ENCODE measurements around the gene PLK3.

PLK3 gene

GRCh38 chr1:44784094-44785028 is 15.8 kb upstream of the PLK3 start:
- FAIRE-seq (no peak), DNase-seq (ENCODE audit: insufficient read length, low spot score) (no peak)
- no peak for TF ChIP-seq CTCF (IDR thresholded peaks at IDR 0.05; ENCODE audit: insufficient read depth, missing control alignments)

- FAIRE-seq = no peak
- TF ChIP-seq CTCF (IDR thresholded peaks at IDR 0.05; ENCODE audit: insufficient read depth, missing control alignments) = no peak
- no peak for DNase-seq (ENCODE audit: insufficient read length, low spot score)
Measured at GRCh38 chr1:44785029-44785380, 15.2 kb upstream of the PLK3 start.

GRCh38 chr1:44785501-44786137 is 14.6 kb upstream of the PLK3 start:
- FAIRE-seq (no peak), DNase-seq (ENCODE audit: insufficient read length, low spot score) (no peak)
- TF ChIP-seq CTCF (IDR thresholded peaks at IDR 0.05; ENCODE audit: insufficient read depth, missing control alignments) = no peak

GRCh38 chr1:44786138-44786840 is 13.9 kb upstream of the PLK3 start:
- DNase-seq (ENCODE audit: insufficient read length, low spot score) (no peak), FAIRE-seq (no peak)
- peak; percentile 70 for TF ChIP-seq CTCF (IDR thresholded peaks at IDR 0.05; ENCODE audit: insufficient read depth, missing control alignments)

- no peak for DNase-seq (ENCODE audit: insufficient read length, low spot score)
- FAIRE-seq = no peak
Measured at GRCh38 chr1:44786841-44787426, 13.2 kb upstream of the PLK3 start.

GRCh38 chr1:44787506-44787905 is 12.7 kb upstream of the PLK3 start:
- no peak for TF ChIP-seq CTCF (IDR thresholded peaks at IDR 0.05; ENCODE audit: insufficient read depth, missing control alignments)
- FAIRE-seq = no peak
- no peak for DNase-seq (ENCODE audit: insufficient read length, low spot score)

More at GRCh38 chr1:44786841-44787426, 13.2 kb upstream of the PLK3 start:
- no peak for TF ChIP-seq CTCF (IDR thresholded peaks at IDR 0.05; ENCODE audit: insufficient read depth, missing control alignments)
